GM12878 (cell line): ENCODE data around the gene MLXIPL. TPM values are rescaled to one million over a fixed set of nuclear protein-coding genes. Genes with fewer than 3 reads are reported as not detected.

Experiments used
- ATAC-seq: fragments of 200-7000 bp; cut with Tn5 transposase; 3 replicates; pipeline ENCODE4 v1.9.1; 2020; ENCODE audit warnings: mild to moderate bottlenecking, moderate library complexity
- BruUV-seq: library from RNA; stranded (reverse); fragments of 400-500 nt; replicated peaks from 2 replicates; lab custom pipeline; 2021; lab: Mats Ljungman, UMichigan
- CTCF ChIA-PET: fragments of 300-600 bp; sonication (Branson Sonifier 250); formaldehyde crosslinking; extraction: SDS; loops from one replicate; lab custom pipeline; 2021; ENCODE audit warnings: inconsistent platforms; lab: Yijun Ruan, JAX
- POLR2A ChIA-PET: fragments of 350-600 bp; formaldehyde crosslinking; extraction: SDS; loops from one replicate; lab custom pipeline; 2021; ENCODE audit warnings: inconsistent platforms; lab: Charles Lee
- RAD21 ChIA-PET: fragments of 300-600 bp; sonication (Branson Sonifier 250); formaldehyde crosslinking; loops from one replicate; lab custom pipeline; 2023; ENCODE audit warnings: antibody characterized with exemption; ENCODE audit not compliant: unreplicated experiment; lab: Charles Lee
- SMC1A ChIA-PET: fragments of 300-600 bp; sonication (Branson Sonifier 250); formaldehyde crosslinking; loops from one replicate; lab custom pipeline; 2023; ENCODE audit not compliant: unreplicated experiment, uncharacterized antibody; lab: Charles Lee
- DNase-seq: peaks from one replicate; pipeline ENCODE4 v3.0.0-alpha.2; 2011; ENCODE audit warnings: low read depth, low spot score
- FAIRE-seq: peaks from 3 replicates; lab custom pipeline; 2011; peaks lifted over from hg19 to GRCh38; lab: Jason Lieb, UNC
- H2AFZ ChIP-seq: 2 replicates; pipeline ENCODE4 v1.6.0; 2011; ENCODE audit warnings: low read depth, low read length, control low read depth; ENCODE audit not compliant: control insufficient read depth
- H3K27ac ChIP-seq: 2 replicates; pipeline ENCODE4 v1.5.1; 2011; ENCODE audit warnings: control low read depth; ENCODE audit not compliant: control insufficient read depth, insufficient read depth
- H3K27me3 ChIP-seq, 2 experiments: replicated peaks in 1 of 2; 2 replicates each; pipeline versions ENCODE4 v1.6.0 to v1.6.1; 2011; ENCODE audit warnings: low read length in 1 of 2; ENCODE audit not compliant: control insufficient read depth in 2 of 2, insufficient read depth in 2 of 2
- H3K36me3 ChIP-seq, 2 experiments: 2 replicates each; pipeline ENCODE4 v1.5.1; 2011; ENCODE audit warnings: low read length in 1 of 2; ENCODE audit not compliant: control insufficient read depth in 2 of 2, insufficient read depth in 2 of 2
- H3K4me1 ChIP-seq: 2 replicates; pipeline ENCODE4 v1.6.1; 2011; ENCODE audit warnings: mild to moderate bottlenecking, low read length, moderate library complexity, mixed read lengths; ENCODE audit not compliant: control insufficient read depth, insufficient read depth
- H3K4me2 ChIP-seq: 2 replicates; pipeline ENCODE4 v1.6.0; 2011; ENCODE audit warnings: control low read depth; ENCODE audit not compliant: control insufficient read depth, insufficient read depth
- H3K4me3 ChIP-seq: fragments of 200-600 bp; sonication (generic); 2 replicates; pipeline ENCODE4 v1.5.1; 2016
- H3K79me2 ChIP-seq: 2 replicates; pipeline ENCODE4 v1.6.0; 2011; ENCODE audit warnings: low read length; ENCODE audit not compliant: control insufficient read depth, insufficient read depth
- H3K9ac ChIP-seq: 2 replicates; pipeline ENCODE4 v1.8.0; 2011; ENCODE audit warnings: low read length, control low read depth, mixed read lengths; ENCODE audit not compliant: control insufficient read depth, insufficient read depth
- H3K9me3 ChIP-seq: replicated peaks from 3 replicates; pipeline ENCODE4 v1.5.1; 2011; ENCODE audit warnings: mild to moderate bottlenecking, low read length; ENCODE audit not compliant: control insufficient read depth, insufficient read depth
- H4K20me1 ChIP-seq: 2 replicates; pipeline ENCODE4 v1.6.0; 2011; ENCODE audit not compliant: control insufficient read depth, insufficient read depth
- CREB1 ChIP-seq: IDR thresholded peaks from 2 replicates; pipeline ENCODE4 v1.6.1; 2012; ENCODE audit warnings: low read depth, mild to moderate bottlenecking, inconsistent platforms
- NKRF ChIP-seq: fragments of 450-650 bp; conservative IDR thresholded peaks from 2 replicates; pipeline ENCODE4 v1.6.1; 2017; ENCODE audit warnings: mild to moderate bottlenecking, moderate library complexity
- ZBTB4 ChIP-seq: fragments of 450-650 bp; formaldehyde crosslinking; IDR thresholded peaks from 2 replicates; pipeline ENCODE4 v1.4.0; 2022; ENCODE audit warnings: mild to moderate bottlenecking, moderate library complexity
- WGBS: methylation state at CpG from one replicate; pipeline ENCODE4 v1.1.6; 2016; ENCODE audit warnings: low lambda C conversion rate; ENCODE audit not compliant: insufficient replicate concordance, insufficient coverage; ENCODE audit errors: missing lambda C conversion rate; 5-methylcytosine and 5-hydroxymethylcytosine counted together
- in situ Hi-C: fragments of 300-500 bp; cut with MboI; formaldehyde crosslinking; loops from 9 replicates; pipeline ENCODE4 v1.14.3; 2018; ENCODE audit warnings: mixed read lengths
- intact Hi-C: fragments of 100-400 bp; cut with micrococcal nuclease; formaldehyde crosslinking; loops from one replicate; pipeline ENCODE4 v1.14.2; 2022; ENCODE audit not compliant: unreplicated experiment
- polyA plus RNA-seq, 11 experiments: library from polyadenylated mRNA; depleted of rRNA in 4 of 11; unstranded in 6 of 11; stranded (reverse) in 5 of 11; fragments of >200 nt; fragmentation: Nextera tagmentation in 4 of 11; fragmentation: Illumina TruSeq in 1 of 11; extraction: Ambion mirVana in 4 of 11; extraction: Trizol in 1 of 11; gene quantifications; 1 replicate in 1 of 11; 2 replicates in 10 of 11; pipeline versions ENCODE4 v1.2.1 to v1.2.3, GENCODE V29; 2011 to 2016; ENCODE audit warnings: inconsistent platforms in 2 of 11, missing spikeins in 2 of 11, low read depth in 1 of 11
- total RNA-seq, 4 experiments: library from RNA; depleted of rRNA in 3 of 4; stranded (reverse); fragments of >200 nt in 3 of 4; fragmentation: Illumina TruSeq in 1 of 4; extraction: Trizol in 1 of 4; gene quantifications; 2 replicates each; pipeline versions ENCODE4 v1.2.1 to v1.2.3, GENCODE V29; 2013 to 2021

Gene MLXIPL
- total and polyA plus RNA-seq, 10 of the 15 experiments (the other 5 are each of a cell fraction or from before 2014, with no cell fraction given), result 0.21 TPM; not detected in 9

- no peak for TF ChIP-seq ZBTB4 (CRISPR knock-in tag)
- no peak for TF ChIP-seq CREB1
These were observed 2.5 kb upstream of the MLXIPL start (continued) for GRCh38 chr7:73626814-73627213.

- DNase-seq, result no peak
- H3K27ac ChIP-seq, result no peak overlapping the region
- WGBS, result 58% methylated on average over 11 of the region's 11 CpGs
- no peak overlapping the region for H3K9ac ChIP-seq
- POLR2A ChIA-PET, result no interaction called here
- SMC1A ChIA-PET, result no interaction called here
- H3K4me3 ChIP-seq, result no peak overlapping the region
- peaks cover 0 to 6% of the 10 kb centered on the region in 2 experiments; a peak in 2 of 4 replicates for H3K27me3 ChIP-seq
- intact Hi-C loops (loop anchor here (5.0 kb wide), 2 partner anchors 42 to 102 kb away; partner anchors contain the start of gene VPS37D), in situ Hi-C loops (no loop called here)
- BruUV-seq, result no TSS peak
- no peak for TF ChIP-seq NKRF
- no peaks in the 10 kb centered on the region for H4K20me1 ChIP-seq
- CTCF ChIA-PET, result interaction anchor here (0.6 to 1.5 kb wide), 2 partner anchors 18 to 776 kb away, joined by 4 read pairs; no protein-coding TSS in a partner anchor
- RAD21 ChIA-PET, result no interaction called here
- no peaks in the 10 kb centered on the region for H3K36me3 ChIP-seq
- H2AFZ ChIP-seq, result no peak overlapping the region
- no peak for ATAC-seq
- no peaks in the 10 kb centered on the region for H3K79me2 ChIP-seq
- no peak for FAIRE-seq
- H3K9me3 ChIP-seq, result no peaks in the 10 kb centered on the region
- H3K4me2 ChIP-seq, result no peak overlapping the region
- H3K4me1 ChIP-seq, result no peaks in the 10 kb centered on the region
These were observed 954 bp upstream of the MLXIPL start for GRCh38 chr7:73625276-73625675.
